Lung (tissue), 12 donors: ENCODE measurements around the gene TNIP2. TPM values are rescaled to one million over a fixed set of nuclear protein-coding genes. Genes with fewer than 3 reads are reported as not detected.

Source experiments
- ATAC-seq: fragments of 200-7000 bp; cut with Tn5 transposase; one replicate; pipeline ENCODE4 v1.9.1; 2020; ENCODE audit warnings: moderate number of reproducible peaks; ENCODE audit not compliant: insufficient read depth, low FRiP score
- DNase-seq, 3 donors: peaks; one replicate each; pipeline ENCODE4 v3.0.0-alpha.2; 2013 to 2017
- H3K27ac ChIP-seq, 2 donors: one replicate each; pipeline ENCODE4 v1.5.1; 2013; ENCODE audit warnings: mild to moderate bottlenecking in 2 of 2, moderate library complexity in 2 of 2, control low read depth in 1 of 2, inconsistent platforms in 1 of 2, low read depth in 1 of 2, low read length in 1 of 2
- H3K27me3 ChIP-seq, 3 donors: one replicate each; pipeline ENCODE4 v1.5.1; 2013; ENCODE audit warnings: low read length in 2 of 3; ENCODE audit not compliant: control insufficient read depth in 3 of 3, insufficient read depth in 3 of 3
- H3K36me3 ChIP-seq, 4 donors: one replicate each; pipeline ENCODE4 v1.5.1; 2013; ENCODE audit warnings: low read length in 4 of 4, mild to moderate bottlenecking in 1 of 4, moderate library complexity in 1 of 4; ENCODE audit not compliant: control insufficient read depth in 4 of 4, insufficient read depth in 4 of 4
- H3K4me1 ChIP-seq, 5 donors: one replicate each; pipeline ENCODE4 v1.5.1; 2013; ENCODE audit warnings: low read length in 5 of 5, mild to moderate bottlenecking in 2 of 5, moderate library complexity in 1 of 5; ENCODE audit not compliant: control insufficient read depth in 5 of 5, insufficient read depth in 5 of 5
- H3K4me3 ChIP-seq: one replicate; pipeline ENCODE4 v1.5.1; 2013; ENCODE audit warnings: mild to moderate bottlenecking, control low read depth, moderate library complexity
- H3K9ac ChIP-seq, 2 donors: one replicate each; pipeline ENCODE4 v1.5.1; 2013; ENCODE audit warnings: low read length in 2 of 2, control low read depth in 1 of 2; ENCODE audit not compliant: insufficient read depth in 1 of 2
- H3K9me3 ChIP-seq, 4 donors: one replicate each; pipeline ENCODE4 v1.5.1; 2013; ENCODE audit warnings: low read length in 3 of 4, mild to moderate bottlenecking in 1 of 4, moderate library complexity in 1 of 4; ENCODE audit not compliant: control insufficient read depth in 4 of 4, insufficient read depth in 3 of 4
- CTCF ChIP-seq: IDR thresholded peaks from 2 replicates; pipeline ENCODE4 v1.5.1; 2012; ENCODE audit warnings: mild to moderate bottlenecking; ENCODE audit errors: control extremely low read depth, extremely low read depth
- WGBS, 2 donors: extraction: QIAGEN DNeasy Blood & Tissue Kit; methylation state at CpG; one replicate each; pipeline ENCODE4 v1.1.7; 2013; 5-methylcytosine and 5-hydroxymethylcytosine counted together
- polyA plus RNA-seq, 2 donors: library from polyadenylated mRNA; stranded (reverse); fragments of 200-250 nt; gene quantifications; one replicate each; pipeline ENCODE4 v1.2.1, GENCODE V29; 2013
- total RNA-seq, 2 donors: library from RNA; depleted of rRNA in 1 of 2; stranded (reverse); fragments of >200 nt in 1 of 2; gene quantifications; one replicate each; pipeline ENCODE4 v1.2.1, GENCODE V29; 2014 to 2021
- donor health status: control.
- donor health status: control.
- donor health status: Bipolar disorder and iron deficiency.
- donor health status: healthy.
- donor health status: DM: yes; HTN: yes; CAD: no.

Gene TNIP2
- total and polyA plus RNA-seq, 4 donors: 30.6 to 82.8 (median 43.8) TPM

- Histone ChIP-seq H3K36me3 (peaks cover 4 to 53% (median 10%) of the 10 kb centered on the region in 4 donors), H3K4me3 (no peak overlapping the region), H3K4me1 (peaks cover 0 to 18% (median 7%) of the 10 kb centered on the region in 5 donors), H3K27ac (peak overlapping the region in 1 of 2 donors; percentile 59), H3K9ac (no peak overlapping the region), H3K9me3 (no peaks in the 10 kb centered on the region), H3K27me3 (no peaks in the 10 kb centered on the region)
- no peak for TF ChIP-seq CTCF
- peak; percentile 40 to 82 (median 46) for DNase-seq
- ATAC-seq: no peak
- WGBS, 2 donors: 78 to 80% methylated on average over 16 of the region's 16 CpGs
These were observed 9.0 kb downstream of the TNIP2 start for GRCh38 chr4:2746891-2747695.

- Histone ChIP-seq H3K27me3 (no peaks in the 10 kb centered on the region), H3K4me3 (no peak overlapping the region), H3K9me3 (no peaks in the 10 kb centered on the region), H3K27ac (peak overlapping the region in 1 of 2 donors; percentile 63), H3K9ac (no peak overlapping the region), H3K4me1 (peaks cover 0 to 18% (median 7%) of the 10 kb centered on the region in 5 donors), H3K36me3 (peaks cover 4 to 59% (median 10%) of the 10 kb centered on the region in 4 donors)
- 63 to 74% methylated on average over 21 of the region's 21 CpGs for WGBS, 2 donors
- ATAC-seq (peak; percentile 93), DNase-seq (peak; percentile 27 to 54 (median 37))
- TF ChIP-seq CTCF: no peak
These were observed 9.9 kb downstream of the TNIP2 start for GRCh38 chr4:2745981-2746806.

- ATAC-seq (no peak), DNase-seq (no peak)
- Histone ChIP-seq H3K27ac (peak overlapping the region in 1 of 2 donors; percentile 63), H3K4me3 (no peak overlapping the region), H3K4me1 (peaks cover 0 to 16% (median 7%) of the 10 kb centered on the region in 5 donors), H3K9ac (no peak overlapping the region), H3K27me3 (no peaks in the 10 kb centered on the region), H3K9me3 (no peaks in the 10 kb centered on the region), H3K36me3 (peaks cover 4 to 59% (median 10%) of the 10 kb centered on the region in 4 donors)
- WGBS, 2 donors: 96 to 98% methylated on average over 5 of the region's 5 CpGs
- no peak for TF ChIP-seq CTCF
These were observed 10.6 kb downstream of the TNIP2 start for GRCh38 chr4:2745516-2745915.
